ENCODE measurements around the gene SERPINB10. TPM values are rescaled to one million over a fixed set of nuclear protein-coding genes. Genes with fewer than 3 reads are reported as not detected.

SERPINB10 gene
- total and polyA plus RNA-seq, 2 of the 8 experiments (the other 6 are each of a cell fraction or from before 2014, with no cell fraction given), result not detected

GRCh38 chr18:63936156-63936931 lies 28.6 kb downstream of the SERPINB10 start (continued):
- TF ChIP-seq SIN3A (conservative IDR thresholded peaks at IDR 0.05 in 1 of 2, IDR thresholded peaks at IDR 0.05 in 1 of 2; ENCODE audit: low read depth in 1 of 2, low read length in 2 of 2), result no peak
- TF ChIP-seq SP2 (IDR thresholded peaks at IDR 0.05; ENCODE audit: low read length), result no peak
- no peak for TF ChIP-seq SAP30 (IDR thresholded peaks at IDR 0.05; ENCODE audit: insufficient read depth, insufficient replicate concordance, low read length)
- peak; percentile 48 for TF ChIP-seq CHD7 (IDR thresholded peaks at IDR 0.05; ENCODE audit: insufficient replicate concordance, low read length)
- TF ChIP-seq TAF7 (optimal IDR thresholded peaks at IDR 0.05; ENCODE audit: borderline replicate concordance, low read depth, low read length), result no peak
- no peak for TF ChIP-seq RNF2 (IDR thresholded peaks at IDR 0.05; ENCODE audit: borderline replicate concordance, low read depth, low read length, missing control alignments, poor library complexity, severe bottlenecking)

All from H1 (cell line).